K562 (cell line): ENCODE results near the gene LILRB3.

Experiments
- ADNP ChIP-seq: fragments of 200-800 bp; sonication (Bioruptor generic); IDR thresholded peaks from 2 replicates; pipeline ENCODE4 v1.6.1; 2016; ENCODE audit warnings: missing genetic modification characterization, missing compliant biosample characterization
- ZNF354B ChIP-seq: fragments of 250-450 bp; sonication (Bioruptor Pico); IDR thresholded peaks from 2 replicates; pipeline ENCODE4 v1.4.0; 2020
- TF ChIP-seq, protein P1 (sequence below), 3 experiments: IDR thresholded peaks in 2 of 3; conservative IDR thresholded peaks in 1 of 3; 2 replicates each; pipeline ENCODE4 v1.5.1; 2011 to 2012; ENCODE audit warnings: low read length in 3 of 3, mild to moderate bottlenecking in 3 of 3, control low read depth in 2 of 3, improper control_type of control experiment in 1 of 3, inconsistent platforms in 1 of 3, low read depth in 1 of 3, mixed read lengths in 1 of 3, moderate library complexity in 1 of 3; ENCODE audit not compliant: insufficient read depth in 2 of 3

- TF ChIP-seq ADNP (tag) (no peak), ZNF354B (CRISPR knock-in tag) (no peak)
- TF ChIP-seq, protein P1, sequence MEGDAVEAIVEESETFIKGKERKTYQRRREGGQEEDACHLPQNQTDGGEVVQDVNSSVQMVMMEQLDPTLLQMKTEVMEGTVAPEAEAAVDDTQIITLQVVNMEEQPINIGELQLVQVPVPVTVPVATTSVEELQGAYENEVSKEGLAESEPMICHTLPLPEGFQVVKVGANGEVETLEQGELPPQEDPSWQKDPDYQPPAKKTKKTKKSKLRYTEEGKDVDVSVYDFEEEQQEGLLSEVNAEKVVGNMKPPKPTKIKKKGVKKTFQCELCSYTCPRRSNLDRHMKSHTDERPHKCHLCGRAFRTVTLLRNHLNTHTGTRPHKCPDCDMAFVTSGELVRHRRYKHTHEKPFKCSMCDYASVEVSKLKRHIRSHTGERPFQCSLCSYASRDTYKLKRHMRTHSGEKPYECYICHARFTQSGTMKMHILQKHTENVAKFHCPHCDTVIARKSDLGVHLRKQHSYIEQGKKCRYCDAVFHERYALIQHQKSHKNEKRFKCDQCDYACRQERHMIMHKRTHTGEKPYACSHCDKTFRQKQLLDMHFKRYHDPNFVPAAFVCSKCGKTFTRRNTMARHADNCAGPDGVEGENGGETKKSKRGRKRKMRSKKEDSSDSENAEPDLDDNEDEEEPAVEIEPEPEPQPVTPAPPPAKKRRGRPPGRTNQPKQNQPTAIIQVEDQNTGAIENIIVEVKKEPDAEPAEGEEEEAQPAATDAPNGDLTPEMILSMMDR (IDR thresholded peaks at IDR 0.05 in 2 of 3, conservative IDR thresholded peaks at IDR 0.05 in 1 of 3; ENCODE audit: insufficient read depth in 2 of 3, low read depth in 1 of 3, low read length in 3 of 3): no peak
These were observed 6.3 kb upstream of the LILRB3 start for GRCh38 chr19:54229146-54229545.
